CD4-positive, alpha-beta T cell treated with Interleukin-2 at 100 ng/mL for 4 hours (primary cell): ENCODE measurements around the gene CCDC71L.

Experiments used
- DNase-seq: peaks from one replicate; pipeline ENCODE4 v3.0.0-alpha.2; 2020; ENCODE audit warnings: low spot score

Gene CCDC71L

DNA sequence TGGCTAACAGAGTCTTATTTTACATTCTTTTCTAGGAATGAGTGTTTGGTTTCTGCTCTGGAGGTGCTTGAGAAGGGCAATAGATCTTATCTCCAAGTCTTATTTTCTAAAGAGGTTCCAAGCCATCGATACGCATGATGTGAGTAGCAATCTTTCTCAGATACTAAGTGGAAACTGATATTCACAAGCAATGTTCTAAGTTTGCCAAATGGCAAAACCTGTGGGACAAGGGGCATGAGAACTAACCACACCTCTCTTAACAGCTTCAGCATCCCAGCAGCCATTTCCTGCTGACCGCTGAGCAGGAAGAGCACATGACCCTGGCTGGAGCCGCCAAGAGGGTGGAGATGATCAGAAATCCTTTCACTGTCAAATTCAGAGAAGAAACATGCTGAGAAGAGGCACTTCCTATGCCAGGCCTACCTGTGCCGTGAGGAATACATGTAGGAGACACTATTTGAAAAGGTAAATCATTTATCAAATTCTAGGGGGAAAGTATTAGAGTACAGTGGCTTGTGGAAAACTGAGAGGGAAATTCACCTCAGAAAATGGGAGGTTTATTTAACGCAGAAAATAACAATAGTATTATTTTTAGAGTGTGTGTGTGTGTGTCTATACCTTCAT lies 35.2 kb downstream of the CCDC71L start:
- no peak for DNase-seq

DNA sequence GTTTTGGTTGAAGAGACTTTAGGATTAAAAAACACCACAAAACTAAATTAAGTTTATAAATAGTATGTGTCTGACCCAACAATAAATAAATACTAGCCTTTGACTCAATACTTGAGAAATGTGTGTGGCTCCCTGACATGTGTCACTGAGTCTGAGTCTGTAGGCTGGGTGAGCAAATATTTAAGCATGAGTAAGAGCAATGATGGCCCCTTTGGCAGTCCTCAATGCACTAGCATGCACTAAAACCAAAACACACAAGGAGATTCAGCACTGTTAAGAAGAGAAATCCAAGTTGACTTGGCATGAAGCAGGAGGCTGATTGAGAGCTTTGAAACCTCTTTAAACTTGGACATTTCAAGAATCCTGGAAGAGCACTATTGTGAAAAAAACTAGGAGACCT lies 37.1 kb downstream of the CCDC71L start:
- no peak for DNase-seq

DNA sequence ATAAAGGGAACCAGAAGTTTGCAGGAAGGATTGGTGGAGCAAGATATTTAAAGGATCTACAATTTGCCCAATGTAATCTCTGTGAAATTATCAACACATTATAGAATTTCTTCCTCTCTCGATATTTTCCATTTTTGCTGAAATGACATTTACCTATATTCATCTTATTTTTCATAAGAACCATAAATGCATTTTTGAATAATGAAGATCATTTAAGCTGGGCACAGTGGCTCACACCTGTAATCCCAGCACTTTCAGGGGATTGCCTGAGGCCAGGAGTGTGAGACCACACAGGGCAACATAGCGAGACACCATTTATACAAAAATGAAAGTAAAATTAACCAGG lies 37.7 kb downstream of the CCDC71L start:
- DNase-seq: no peak

DNA sequence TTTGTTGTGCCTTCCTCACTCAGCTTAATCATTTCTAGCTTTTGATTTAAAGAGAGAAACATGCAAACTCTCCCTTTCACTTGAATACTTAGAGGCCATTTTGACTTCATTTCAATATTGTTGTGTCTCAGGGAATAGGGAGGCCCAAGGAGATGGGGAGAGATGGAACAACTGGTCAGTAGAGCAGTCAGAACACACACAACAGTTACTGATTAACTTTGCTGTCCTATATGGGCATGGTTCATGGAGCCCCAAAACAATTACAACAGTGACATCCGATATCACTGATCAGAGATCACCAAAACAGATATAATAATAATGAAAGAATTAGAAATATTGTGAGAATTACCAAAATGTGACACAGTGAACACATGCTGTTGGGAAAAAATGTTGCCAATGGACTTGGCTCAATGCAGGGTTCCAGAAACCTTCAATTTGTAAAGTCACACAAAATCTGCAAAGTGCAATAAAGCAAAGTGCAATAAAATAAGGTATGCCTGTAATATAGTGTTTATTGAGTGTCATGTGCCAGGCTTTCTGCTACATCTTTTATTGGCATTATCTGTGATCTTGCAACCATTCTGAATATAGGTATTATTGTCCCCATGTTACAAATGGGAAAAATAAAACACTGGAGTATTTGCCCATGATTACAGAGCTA lies 38.2 kb downstream of the CCDC71L start:
- DNase-seq: no peak

DNA sequence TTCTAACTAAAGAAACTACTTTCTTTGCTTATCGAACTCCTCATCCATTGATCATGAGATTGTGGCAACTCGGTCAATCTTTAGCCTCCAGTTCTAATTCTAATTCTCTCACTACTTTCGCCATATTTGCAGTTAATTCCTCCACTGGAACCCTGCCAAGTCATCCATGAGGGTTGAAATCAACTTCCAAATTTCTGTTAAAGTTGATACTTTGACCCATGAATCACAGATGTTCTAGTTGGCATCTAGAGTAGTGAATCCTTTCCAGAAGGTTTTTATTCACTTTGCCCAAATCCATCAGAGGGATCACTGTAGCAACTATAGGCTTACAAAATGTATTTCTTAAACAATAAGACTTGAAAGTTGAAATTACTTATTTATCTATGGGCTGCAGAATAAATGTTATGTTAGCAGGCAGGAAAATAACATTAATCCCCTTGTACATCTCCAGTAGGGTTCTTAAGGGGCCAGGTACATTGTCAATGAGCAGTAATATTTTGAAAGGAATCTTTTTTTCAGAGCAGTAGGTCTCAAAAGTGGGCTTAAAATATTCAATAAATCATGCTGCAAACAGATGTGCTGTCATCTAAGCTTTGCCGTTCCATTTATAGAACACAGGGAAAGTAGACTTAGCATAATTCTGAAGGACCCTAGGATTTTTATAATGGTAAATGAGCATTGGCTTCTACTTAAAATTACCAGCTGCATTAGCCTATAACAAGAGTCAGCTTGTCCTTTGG lies 39.4 kb downstream of the CCDC71L start:
- DNase-seq: no peak

DNA sequence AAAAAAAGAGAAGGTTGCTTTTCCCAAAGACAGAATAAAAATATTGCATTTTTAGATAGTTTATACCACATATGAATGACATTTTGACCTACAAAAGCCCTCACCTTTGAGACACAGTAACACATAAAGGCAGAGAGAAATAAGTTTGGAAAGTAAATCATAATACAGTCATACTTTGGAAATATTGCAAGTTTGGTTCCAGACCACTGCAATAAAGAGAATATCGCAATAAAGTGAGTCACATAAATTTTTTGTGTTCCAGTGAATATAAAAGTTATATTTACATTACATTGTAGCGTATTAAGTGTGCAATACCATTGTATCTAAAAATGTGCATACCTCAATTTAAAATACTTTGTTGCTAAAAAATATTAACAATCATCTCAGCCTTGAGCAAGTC lies 40.3 kb downstream of the CCDC71L start:
- DNase-seq: no peak

DNA sequence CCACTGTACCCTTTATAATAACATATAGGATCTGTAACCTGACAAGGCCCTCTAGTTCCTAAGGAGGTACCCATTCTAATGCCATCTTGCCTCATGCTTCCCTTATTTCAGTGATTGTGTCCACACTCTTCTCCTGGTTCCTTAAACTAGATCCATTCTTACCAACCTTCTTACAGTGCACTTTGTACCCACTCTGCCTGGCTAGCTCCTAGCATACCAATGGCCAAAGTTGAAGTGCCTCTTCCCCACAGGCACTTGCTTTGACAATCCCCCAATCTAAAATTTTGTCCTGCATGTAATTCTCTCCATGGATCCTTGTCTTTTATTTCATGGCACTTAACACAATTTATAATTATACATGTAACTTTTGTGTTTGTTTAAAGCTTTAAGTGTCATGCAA lies 40.9 kb downstream of the CCDC71L start:
- no peak for DNase-seq

DNA sequence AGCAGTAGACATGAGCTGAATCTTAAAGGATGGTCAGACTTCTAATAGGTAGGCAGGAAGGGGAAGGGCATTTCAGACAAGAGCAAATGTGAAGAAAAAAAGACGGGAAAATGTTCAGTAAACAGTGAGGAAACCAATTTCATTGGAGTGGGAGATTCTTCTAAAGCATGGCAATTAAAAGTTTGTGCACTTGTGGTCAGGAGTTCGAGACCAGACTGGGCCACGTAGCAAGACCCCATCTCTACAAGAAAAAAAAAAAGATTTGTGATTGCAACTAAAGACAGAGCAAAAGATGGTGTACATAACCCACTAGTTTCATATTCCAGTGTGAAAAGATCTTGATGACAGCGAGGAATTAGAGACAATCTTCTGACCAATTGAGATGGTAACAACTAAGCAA lies 41.7 kb downstream of the CCDC71L start:
- no peak for DNase-seq

DNA sequence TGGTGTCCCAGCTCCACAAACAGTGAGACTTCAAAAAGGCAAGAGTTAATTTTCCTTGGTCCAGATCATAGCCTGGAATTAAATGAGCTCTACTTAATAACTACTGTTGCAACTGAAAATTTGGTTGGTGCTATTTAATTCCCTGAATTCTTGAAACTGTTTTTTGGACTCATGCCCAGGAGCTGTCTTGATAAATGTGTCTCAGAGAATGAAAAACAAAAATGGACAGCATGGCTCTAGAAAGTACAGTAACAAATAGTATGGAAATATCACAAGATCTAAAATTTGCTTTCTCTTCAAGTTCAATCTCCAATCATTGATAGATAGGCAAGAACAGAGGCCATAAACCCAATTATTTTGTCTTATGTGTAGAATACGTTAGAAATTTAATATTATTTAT lies 42.5 kb downstream of the CCDC71L start:
- no peak for DNase-seq

DNA sequence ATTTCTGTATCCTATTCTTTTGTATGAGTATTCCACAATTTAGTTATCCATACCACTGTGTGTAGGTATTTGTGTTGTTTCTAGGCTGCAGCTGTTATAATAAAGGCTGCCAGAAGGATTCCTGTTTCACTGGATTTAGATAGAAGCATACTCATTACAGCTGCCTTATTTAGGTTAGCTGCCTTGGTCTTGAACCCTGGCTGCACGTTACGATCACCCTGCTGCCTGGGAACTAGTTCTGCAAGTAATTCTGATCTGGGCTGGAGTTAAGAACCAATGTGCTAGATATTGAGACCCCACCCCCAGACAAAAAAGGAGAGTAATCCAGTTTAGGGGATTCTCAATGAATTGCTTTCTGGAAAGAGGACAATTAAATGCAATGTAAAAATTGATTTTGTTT lies 43.1 kb downstream of the CCDC71L start:
- DNase-seq: no peak

DNA sequence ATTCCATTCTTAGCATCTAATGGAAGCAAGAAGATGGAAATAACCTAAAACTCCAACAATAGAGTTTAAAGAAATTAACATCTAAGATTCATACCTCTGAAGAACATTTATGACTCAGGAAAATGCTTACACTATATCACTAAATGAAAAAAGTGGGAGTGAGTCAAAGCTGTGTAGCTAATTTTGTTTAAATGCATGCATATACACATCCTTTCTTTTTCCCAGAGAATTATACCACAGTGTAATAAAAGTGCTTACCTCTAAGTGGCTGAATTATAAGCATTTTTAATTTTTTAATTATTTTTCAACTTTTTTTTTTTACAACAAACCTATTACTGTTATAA lies 44.3 kb downstream of the CCDC71L start:
- DNase-seq: no peak

DNA sequence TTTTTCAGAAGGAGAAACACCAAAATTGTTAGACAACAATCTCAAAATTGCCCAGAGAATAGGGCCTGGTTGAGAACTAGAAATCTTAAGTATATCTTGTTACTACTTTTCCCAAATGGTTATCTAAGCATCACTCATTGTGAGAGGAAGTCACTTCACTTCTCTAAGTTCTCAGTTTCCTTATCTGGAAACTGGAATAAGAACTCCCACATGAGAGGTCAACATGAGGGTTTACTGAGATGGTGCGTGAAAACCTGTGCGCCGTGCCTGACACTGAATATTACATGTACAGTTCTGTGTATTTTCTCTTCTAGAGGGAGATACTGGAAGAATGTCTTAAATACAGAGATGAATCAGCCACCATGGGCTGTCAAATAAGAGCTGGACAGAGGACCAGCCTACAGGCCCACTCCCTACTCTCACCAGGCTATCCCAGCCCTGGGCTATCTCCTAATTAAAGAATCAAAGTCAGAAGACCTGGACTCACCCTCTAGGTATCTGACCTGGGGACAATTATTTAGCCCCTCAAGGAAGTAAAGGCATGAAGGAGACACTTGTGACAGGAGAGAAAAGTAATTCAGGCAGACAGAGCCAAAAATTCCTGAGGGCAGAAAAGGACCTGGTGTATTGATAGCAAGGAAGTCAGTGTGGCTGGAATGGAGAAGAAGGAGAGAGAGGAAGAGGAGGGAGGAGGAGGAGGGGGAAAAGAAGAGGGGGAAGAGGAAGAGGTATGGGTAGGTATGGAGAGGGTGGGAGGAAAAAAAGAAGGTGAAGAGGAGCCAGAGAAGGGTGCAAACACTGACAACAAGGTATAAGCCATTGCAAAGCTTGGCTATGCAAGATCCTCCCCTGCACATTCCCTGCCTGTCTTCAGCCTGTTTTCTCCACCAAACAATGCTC lies 44.9 kb downstream of the CCDC71L start:
- no peak for DNase-seq

DNA sequence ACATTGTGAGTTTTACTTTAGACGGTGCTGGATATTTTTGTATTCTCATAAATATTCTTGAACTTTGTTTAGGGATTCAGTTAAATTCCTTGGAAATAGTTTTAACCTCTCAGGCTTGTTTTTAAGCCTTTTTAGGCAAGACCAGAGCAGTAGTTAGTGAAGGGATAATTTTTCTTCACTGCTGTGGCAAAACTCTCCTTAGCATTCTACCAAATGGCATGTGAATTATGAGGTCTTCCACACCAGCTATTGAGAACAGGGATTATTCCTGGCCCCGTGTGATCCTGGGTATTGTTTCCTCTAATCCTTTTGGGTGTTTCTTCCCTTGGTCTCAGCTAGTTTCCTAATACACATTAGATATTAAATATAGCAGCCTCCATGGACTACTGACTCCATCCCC lies 46.2 kb downstream of the CCDC71L start:
- DNase-seq: no peak

DNA sequence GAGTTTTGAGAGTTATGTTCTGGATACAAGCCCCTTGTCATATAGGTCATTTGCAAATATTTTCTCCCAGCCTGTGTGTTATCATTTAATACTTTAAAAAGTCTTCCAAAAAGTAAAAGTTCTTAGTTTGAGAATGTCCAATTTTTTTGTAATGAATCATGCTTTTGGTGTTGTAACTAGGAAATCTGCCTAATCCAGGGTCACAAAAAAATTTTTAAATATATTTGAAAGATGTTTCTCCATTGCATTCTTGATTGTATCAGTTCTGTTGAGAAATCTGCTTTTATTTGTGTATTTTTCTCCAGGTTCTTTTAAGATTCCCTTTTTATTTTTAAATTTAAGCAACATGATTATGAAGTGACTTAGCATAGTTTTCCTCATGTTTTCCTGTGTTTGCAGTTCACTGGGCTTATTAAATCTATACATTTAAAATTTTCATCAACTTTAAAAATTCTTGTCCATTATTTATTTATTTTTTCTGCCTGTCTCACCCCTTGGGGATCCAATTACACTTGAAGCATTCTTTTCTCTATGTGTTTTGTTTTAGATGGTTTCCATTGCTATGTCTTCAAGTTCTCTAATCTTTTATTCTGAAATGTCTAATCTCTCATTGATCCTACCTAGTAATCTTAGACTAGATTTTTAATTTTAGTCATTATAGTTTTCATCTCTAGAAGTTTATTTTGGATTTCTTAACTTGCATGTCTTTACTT lies 47.0 kb downstream of the CCDC71L start:
- DNase-seq: no peak

DNA sequence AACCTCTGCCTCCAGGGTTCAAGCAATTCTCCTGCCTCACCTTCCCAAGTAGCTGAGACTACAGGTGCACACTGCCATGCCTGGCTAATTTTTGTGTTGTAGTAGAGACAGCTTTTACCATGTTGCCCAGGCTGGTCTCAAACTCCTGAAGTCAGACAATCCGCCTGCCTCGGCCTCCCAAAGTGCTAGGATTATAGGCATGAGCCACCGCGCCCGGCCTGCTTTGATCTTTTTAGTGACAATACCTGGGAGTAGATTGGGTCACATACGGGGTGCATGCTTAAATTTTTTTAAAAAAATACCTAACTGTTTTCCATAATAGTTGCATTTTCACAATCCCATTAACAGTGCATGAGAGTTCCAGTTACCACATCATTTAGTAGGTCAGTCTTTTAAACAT lies 47.7 kb downstream of the CCDC71L start:
- DNase-seq: no peak

DNA sequence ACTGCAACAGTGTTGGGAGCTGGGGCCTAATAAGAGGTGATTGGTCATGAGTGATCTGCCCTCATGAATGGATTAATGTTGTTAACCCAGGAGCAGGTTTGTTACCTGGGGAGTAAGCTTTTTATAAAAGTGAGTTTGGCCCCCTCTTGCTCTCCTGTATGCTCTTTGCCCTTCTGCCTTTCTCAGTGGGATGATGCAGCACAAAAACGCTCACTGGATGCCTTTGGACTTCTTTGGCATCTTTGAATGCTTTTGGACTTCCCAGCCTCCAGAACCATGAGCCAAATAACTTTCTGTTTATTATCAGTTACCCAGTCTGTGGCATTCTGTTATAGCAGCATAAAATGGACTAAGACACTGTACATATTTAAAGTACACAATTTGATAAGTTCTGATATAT lies 48.5 kb downstream of the CCDC71L start:
- DNase-seq: no peak

DNA sequence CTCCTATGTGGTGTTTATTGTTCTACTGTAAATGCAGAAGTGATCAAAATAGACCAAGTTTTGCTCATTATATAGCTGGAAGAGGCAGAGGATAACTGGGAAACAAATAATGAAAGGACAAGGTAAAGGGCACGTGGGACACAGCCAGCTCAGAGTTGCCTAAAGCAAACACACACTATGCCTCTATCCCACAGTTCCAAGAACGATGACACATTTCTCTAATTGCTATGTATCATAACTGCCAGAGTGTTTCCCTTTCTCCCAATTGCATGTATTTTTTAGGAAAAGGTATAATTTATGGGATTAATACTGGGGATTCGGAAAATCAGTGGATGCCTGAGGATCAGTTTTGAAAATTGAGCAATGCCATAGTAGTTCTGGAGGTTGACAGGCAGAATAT lies 49.0 kb downstream of the CCDC71L start:
- no peak for DNase-seq

DNA sequence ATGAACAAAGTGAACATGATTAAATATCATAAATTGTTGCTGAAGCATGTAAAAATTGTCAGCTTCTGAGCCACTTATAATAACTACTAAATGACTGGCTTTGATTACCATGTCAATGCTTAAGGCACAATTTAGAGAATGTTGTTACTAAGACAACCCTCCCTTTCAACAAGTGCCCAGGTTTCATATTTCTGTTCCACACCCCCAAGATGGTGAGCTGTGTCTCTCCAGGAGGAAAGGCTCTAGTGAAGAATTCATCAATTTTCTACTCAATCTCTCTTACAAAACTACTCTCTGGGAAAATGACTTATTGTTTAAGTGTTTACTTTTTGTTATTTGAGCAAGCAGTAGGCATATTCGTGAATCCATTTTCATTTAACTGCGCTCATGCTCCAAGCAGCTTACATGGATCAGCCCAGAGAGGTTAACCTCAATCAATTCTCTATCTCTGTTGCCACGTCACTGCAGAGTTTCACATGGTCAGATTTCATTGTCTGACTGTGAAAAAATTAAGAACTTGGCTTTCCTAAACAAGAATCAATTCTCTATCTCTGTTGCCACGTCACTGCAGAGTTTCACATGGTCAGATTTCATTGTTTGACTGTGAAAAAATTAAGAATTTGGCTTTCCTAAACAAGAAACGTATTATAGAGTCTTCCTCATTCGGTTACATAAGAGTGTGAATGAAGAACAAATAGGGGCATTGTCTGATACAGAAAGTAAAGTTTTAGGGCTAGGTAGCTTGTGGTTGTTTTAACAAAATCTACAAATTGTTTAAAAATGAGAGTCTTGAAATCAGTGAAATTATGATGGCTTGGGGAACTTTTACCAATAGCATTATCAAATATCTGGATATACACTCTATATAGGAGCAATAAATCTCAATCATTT lies 49.7 kb downstream of the CCDC71L start:
- DNase-seq: no peak

DNA sequence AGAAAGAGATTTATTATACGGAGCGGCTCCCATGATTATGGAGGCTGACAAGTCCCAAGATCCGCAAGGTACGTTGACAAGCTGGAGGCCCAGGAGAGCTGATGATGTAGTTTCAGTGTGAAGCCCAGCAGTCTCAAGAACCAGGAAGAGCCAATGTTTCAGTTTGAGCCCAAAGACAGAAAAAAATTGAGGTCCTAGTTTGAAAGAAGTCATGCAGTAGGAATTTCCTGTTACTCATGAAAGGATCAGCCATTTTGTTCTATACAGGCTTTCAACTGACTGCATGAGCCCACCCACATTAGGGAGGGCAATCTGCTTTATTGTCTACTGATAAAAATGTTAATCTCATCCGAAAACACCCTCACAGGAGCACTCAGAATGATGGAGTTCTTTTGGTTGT lies 51.5 kb downstream of the CCDC71L start:
- DNase-seq: no peak

DNA sequence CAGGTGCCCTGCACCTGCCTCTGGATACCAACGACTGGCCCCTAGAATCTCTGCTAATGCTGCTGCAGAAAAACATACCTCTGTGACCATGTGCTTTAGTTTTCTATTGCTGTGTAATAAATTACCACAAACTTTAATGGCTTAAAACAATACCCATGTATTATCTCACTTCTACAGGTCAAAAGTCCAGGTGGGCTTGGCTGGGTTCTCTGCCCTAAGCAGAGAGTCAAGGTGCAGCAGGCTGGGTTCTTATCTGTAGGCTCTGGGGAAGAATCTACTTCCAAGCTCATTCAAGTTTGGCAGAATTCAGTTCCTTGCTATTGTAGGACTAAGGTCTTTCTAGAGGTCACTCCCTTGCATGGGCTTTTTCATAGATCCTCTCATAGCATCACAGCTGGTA lies 52.3 kb downstream of the CCDC71L start:
- no peak for DNase-seq
